ENCODE results near the gene SMARCA2. TPM values are rescaled to one million over a fixed set of nuclear protein-coding genes. Genes with fewer than 3 reads are reported as not detected.

SMARCA2 gene
- total and polyA plus RNA-seq, 2 experiments from 2014 or later, result 19.9 to 43.0 TPM

- H3K4me1 ChIP-seq (ENCODE audit: low read depth), result peaks cover 11% of the 10 kb centered on the region
Measured at GRCh38 chr9:2152966-2153629, 138.0 kb downstream of the SMARCA2 start.

DNA sequence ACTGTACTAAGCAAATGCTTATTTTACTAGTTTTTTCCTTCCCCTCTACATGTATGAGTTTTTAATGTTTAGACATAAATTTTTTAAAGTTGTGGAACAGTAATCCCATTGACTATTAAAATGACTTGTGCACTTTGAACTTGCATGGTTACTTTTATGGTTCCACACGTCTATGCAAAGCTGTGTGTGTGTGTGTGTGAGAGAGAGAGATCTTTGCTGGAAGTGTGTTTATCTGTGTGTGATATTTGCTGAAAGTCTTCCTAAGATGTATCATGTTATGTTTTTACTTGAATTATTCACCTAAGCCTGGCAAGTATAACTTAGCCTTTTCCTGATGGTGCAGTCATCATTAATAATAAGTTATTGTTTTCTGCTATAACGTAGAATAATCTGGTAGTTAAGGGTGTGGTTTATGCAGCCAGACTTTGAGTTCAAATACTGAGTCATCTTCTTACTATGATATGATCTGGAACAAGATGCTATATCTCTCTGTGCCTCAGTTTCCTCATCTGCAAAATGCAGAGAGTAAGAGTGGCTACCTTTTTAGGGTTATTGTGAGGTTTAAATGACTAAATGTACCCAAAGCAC is 138.6 kb downstream of the SMARCA2 start:
- H3K27ac ChIP-seq, result no peak overlapping the region
- TF ChIP-seq, protein P1, sequence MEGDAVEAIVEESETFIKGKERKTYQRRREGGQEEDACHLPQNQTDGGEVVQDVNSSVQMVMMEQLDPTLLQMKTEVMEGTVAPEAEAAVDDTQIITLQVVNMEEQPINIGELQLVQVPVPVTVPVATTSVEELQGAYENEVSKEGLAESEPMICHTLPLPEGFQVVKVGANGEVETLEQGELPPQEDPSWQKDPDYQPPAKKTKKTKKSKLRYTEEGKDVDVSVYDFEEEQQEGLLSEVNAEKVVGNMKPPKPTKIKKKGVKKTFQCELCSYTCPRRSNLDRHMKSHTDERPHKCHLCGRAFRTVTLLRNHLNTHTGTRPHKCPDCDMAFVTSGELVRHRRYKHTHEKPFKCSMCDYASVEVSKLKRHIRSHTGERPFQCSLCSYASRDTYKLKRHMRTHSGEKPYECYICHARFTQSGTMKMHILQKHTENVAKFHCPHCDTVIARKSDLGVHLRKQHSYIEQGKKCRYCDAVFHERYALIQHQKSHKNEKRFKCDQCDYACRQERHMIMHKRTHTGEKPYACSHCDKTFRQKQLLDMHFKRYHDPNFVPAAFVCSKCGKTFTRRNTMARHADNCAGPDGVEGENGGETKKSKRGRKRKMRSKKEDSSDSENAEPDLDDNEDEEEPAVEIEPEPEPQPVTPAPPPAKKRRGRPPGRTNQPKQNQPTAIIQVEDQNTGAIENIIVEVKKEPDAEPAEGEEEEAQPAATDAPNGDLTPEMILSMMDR (IDR thresholded peaks at IDR 0.05; ENCODE audit: low read depth, low read length), result no peak

More at GRCh38 chr9:2152966-2153629, 138.0 kb downstream of the SMARCA2 start:
- Histone ChIP-seq H3K36me3 (no peaks in the 10 kb centered on the region), H3K4me3 (no peak overlapping the region), H3K27me3 (no peaks in the 10 kb centered on the region), H3K27ac (no peak overlapping the region), H3K9me3 (ENCODE audit: low read depth) (no peaks in the 10 kb centered on the region)
- TF ChIP-seq, protein P1 (IDR thresholded peaks at IDR 0.05; ENCODE audit: low read depth, low read length), result no peak
- no peak for DNase-seq (ENCODE audit: low read depth in 1 of 2, low spot score in 1 of 2)

DNA sequence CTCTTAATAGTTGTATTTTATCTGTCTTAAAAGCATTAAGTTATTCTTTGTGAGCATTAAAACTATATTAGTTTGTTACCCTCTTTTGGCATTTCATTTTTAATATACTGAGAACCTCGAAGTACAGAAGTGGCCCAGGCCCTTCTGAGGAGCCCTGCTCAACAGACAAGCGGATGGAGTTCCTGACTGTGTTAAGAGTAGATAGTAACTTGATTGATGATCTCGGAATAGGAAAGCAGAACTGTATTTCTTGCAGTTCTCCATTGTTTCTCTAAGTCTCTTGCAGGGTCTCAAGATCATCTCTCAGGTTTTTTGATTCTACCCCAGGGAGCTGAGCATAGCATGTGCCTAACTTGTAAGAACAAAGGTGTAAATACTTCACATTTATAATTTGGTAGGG is 139.6 kb downstream of the SMARCA2 start:
- H3K27ac ChIP-seq, result no peak overlapping the region
- H3K27me3 ChIP-seq, result no peaks in the 10 kb centered on the region
- peaks cover 28% of the 10 kb centered on the region for H3K4me1 ChIP-seq (ENCODE audit: low read depth)
- no peaks in the 10 kb centered on the region for H3K36me3 ChIP-seq
- DNase-seq (ENCODE audit: low read depth in 1 of 2, low spot score in 1 of 2), result no peak
- H3K4me3 ChIP-seq, result no peak overlapping the region
- no peaks in the 10 kb centered on the region for H3K9me3 ChIP-seq (ENCODE audit: low read depth)
- TF ChIP-seq, protein P1 (IDR thresholded peaks at IDR 0.05; ENCODE audit: low read depth, low read length), result no peak

More for the DNA sequence above, 138.6 kb downstream of the SMARCA2 start:
- H3K4me1 ChIP-seq (ENCODE audit: low read depth), result peaks cover 18% of the 10 kb centered on the region
- no peaks in the 10 kb centered on the region for H3K9me3 ChIP-seq (ENCODE audit: low read depth)
- no peak for DNase-seq (ENCODE audit: low read depth in 1 of 2, low spot score in 1 of 2)
- no peaks in the 10 kb centered on the region for H3K36me3 ChIP-seq
- H3K27me3 ChIP-seq, result no peaks in the 10 kb centered on the region
- H3K4me3 ChIP-seq, result no peak overlapping the region

GRCh38 chr9:2155966-2156365 is 140.8 kb downstream of the SMARCA2 start:
- Histone ChIP-seq H3K36me3 (no peaks in the 10 kb centered on the region), H3K27ac (no peak overlapping the region), H3K4me1 (ENCODE audit: low read depth) (peaks cover 35% of the 10 kb centered on the region), H3K4me3 (no peak overlapping the region), H3K9me3 (ENCODE audit: low read depth) (no peaks in the 10 kb centered on the region), H3K27me3 (no peaks in the 10 kb centered on the region)
- TF ChIP-seq, protein P1 (IDR thresholded peaks at IDR 0.05; ENCODE audit: low read depth, low read length), result no peak
- DNase-seq (ENCODE audit: low read depth in 1 of 2, low spot score in 1 of 2), result no peak

- Histone ChIP-seq H3K36me3 (no peaks in the 10 kb centered on the region), H3K4me3 (no peak overlapping the region), H3K27me3 (no peaks in the 10 kb centered on the region), H3K27ac (peak overlapping the region; percentile 12), H3K4me1 (ENCODE audit: low read depth) (peaks cover 35% of the 10 kb centered on the region), H3K9me3 (ENCODE audit: low read depth) (no peaks in the 10 kb centered on the region)
- peak in 1 of 2 donors; percentile 71 for DNase-seq (ENCODE audit: low read depth in 1 of 2, low spot score in 1 of 2)
- TF ChIP-seq, protein P1 (IDR thresholded peaks at IDR 0.05; ENCODE audit: low read depth, low read length), result no peak
Measured at GRCh38 chr9:2157277-2158110, 142.3 kb downstream of the SMARCA2 start.

All from cardiac muscle cell (in vitro differentiated cells and primary cell).